Prostate gland (tissue), 2 donors: ENCODE measurements around the gene ROBO1. TPM values are rescaled to one million over a fixed set of nuclear protein-coding genes. Genes with fewer than 3 reads are reported as not detected.

Experiments
- DNase-seq: peaks from one replicate; pipeline ENCODE4 v3.0.0-alpha.2; 2019; ENCODE audit warnings: low spot score
- H3K27ac ChIP-seq, 2 donors: fragments of 200-600 bp; sonication (generic); 2 replicates each; pipeline ENCODE4 v1.5.1; 2017 to 2019
- H3K27me3 ChIP-seq: fragments of 200-600 bp; sonication (generic); replicated peaks from 2 replicates; pipeline ENCODE4 v1.5.1; 2019; ENCODE audit not compliant: insufficient read depth
- H3K36me3 ChIP-seq, 2 donors: fragments of 200-600 bp; sonication (generic); 1 replicate in 1 of 2; 2 replicates in 1 of 2; pipeline versions ENCODE4 v1.5.1 to v1.8.1; 2017 to 2019
- H3K4me1 ChIP-seq: fragments of 200-600 bp; sonication (generic); replicated peaks from 2 replicates; pipeline ENCODE4 v1.5.1; 2019
- H3K4me3 ChIP-seq, 2 donors: fragments of 200-600 bp; sonication (generic); 2 replicates each; pipeline ENCODE4 v1.5.1; 2017 to 2019
- H3K9me3 ChIP-seq: fragments of 200-600 bp; sonication (generic); 2 replicates; pipeline ENCODE4 v1.5.1; 2017
- CTCF ChIP-seq, 4 experiments: fragments of 200-600 bp in 2 of 4; fragments of 450-650 bp in 2 of 4; sonication (generic) in 2 of 4; IDR thresholded peaks; 1 replicate in 3 of 4; 2 replicates in 1 of 4; pipeline ENCODE4 v1.5.1; 2016 to 2019; ENCODE audit warnings: antibody characterized with exemption in 4 of 4, mild to moderate bottlenecking in 2 of 4, moderate library complexity in 2 of 4
- POLR2A ChIP-seq: fragments of 450-650 bp; IDR thresholded peaks from one replicate; pipeline ENCODE4 v1.6.1; 2016; ENCODE audit warnings: antibody characterized with exemption, mild to moderate bottlenecking
- POLR2AphosphoS5 ChIP-seq: sonication (generic); formaldehyde crosslinking; IDR thresholded peaks from one replicate; pipeline ENCODE4 v1.6.1; 2017; ENCODE audit warnings: antibody characterized with exemption
- WGBS: methylation state at CpG from one replicate; pipeline ENCODE4 v1.1.5; 2018; 5-methylcytosine and 5-hydroxymethylcytosine counted together
- intact Hi-C: fragments of 100-400 bp; cut with DNase I; formaldehyde crosslinking; loops from one replicate; pipeline ENCODE4 v1.14.2; 2022
- total RNA-seq, 2 donors: library from RNA; depleted of rRNA; stranded (reverse); fragments of >200 nt; gene quantifications; one replicate each; pipeline ENCODE4 v1.1.0, GENCODE V29; 2016

The ROBO1 gene
- total RNA-seq, 2 donors from 2014 or later, result 37.6 to 50.8 TPM

DNA sequence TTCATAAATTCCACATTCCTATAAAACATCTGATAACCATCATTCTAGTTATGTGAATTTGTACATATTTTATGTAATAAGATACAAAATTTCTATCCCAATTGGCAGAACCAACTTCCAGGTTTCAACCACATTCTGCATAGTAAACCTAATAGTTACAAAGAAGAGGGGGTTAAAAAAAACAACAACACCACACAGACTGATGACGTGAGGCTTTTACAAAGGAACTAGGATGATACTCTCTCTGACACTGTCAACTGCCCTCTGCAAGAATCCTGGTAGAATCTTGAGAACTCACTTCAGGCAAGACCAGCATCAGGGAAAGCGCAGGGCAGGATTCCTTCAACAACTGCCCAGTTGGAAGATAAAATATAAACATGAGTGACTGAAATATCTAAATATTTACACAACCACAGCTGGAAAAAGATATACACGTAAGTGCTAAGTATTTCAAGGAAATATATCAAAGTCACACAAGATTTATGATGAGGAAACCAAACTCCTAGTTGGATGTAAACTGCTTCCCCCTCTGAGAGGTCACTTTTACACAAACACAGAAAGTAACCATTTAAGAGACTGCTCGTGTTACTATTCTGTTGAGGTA, 816.4 kb downstream of the ROBO1 start:
- intact Hi-C loops, result no loop called here
- no peaks in the 10 kb centered on the region for H3K27me3 ChIP-seq
- H3K4me1 ChIP-seq, result no peaks in the 10 kb centered on the region
- H3K4me3 ChIP-seq, result no peak overlapping the region
- H3K36me3 ChIP-seq, result no peaks in the 10 kb centered on the region
- WGBS, result 41% methylated on average over 4 of the region's 4 CpGs
- TF ChIP-seq POLR2A (no peak), POLR2AphosphoS5 (no peak), CTCF (IDR thresholded peaks at IDR 0.05) (no peak)
- H3K9me3 ChIP-seq, result no peaks in the 10 kb centered on the region
- DNase-seq, result no peak
- no peak overlapping the region for H3K27ac ChIP-seq

DNA sequence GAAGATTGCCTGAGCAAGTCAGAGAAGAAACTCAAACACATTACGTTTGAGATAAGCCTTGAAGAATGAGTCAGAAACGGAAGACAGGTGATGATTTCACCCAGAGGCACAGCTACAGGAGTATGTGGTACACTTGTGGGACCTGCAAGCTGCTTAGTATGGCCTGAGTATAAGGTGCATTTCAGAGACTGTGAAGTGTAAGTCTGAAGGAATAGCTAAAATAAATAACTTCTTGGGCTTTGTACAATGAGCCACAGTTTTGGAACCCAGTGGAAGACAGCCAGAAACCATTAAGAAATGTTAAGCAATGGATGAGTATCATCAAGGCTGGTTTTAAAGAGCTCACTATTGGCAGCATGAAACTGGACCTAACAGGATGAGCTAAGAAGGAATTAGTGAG, 826.2 kb downstream of the ROBO1 start:
- intact Hi-C loops, result no loop called here
- Histone ChIP-seq H3K4me1 (no peaks in the 10 kb centered on the region), H3K4me3 (no peak overlapping the region), H3K27me3 (no peaks in the 10 kb centered on the region), H3K27ac (no peak overlapping the region), H3K36me3 (no peaks in the 10 kb centered on the region), H3K9me3 (no peaks in the 10 kb centered on the region)
- TF ChIP-seq POLR2AphosphoS5 (no peak), POLR2A (no peak), CTCF (IDR thresholded peaks at IDR 0.05) (no peak)
- 70% methylated on average over 2 of the region's 2 CpGs for WGBS
- DNase-seq, result no peak

GRCh38 chr3:78940626-78941025, 827.2 kb downstream of the ROBO1 start:
- no peaks in the 10 kb centered on the region for H3K36me3 ChIP-seq
- WGBS, result 95% methylated on average over 4 of the region's 4 CpGs
- DNase-seq, result no peak

DNA sequence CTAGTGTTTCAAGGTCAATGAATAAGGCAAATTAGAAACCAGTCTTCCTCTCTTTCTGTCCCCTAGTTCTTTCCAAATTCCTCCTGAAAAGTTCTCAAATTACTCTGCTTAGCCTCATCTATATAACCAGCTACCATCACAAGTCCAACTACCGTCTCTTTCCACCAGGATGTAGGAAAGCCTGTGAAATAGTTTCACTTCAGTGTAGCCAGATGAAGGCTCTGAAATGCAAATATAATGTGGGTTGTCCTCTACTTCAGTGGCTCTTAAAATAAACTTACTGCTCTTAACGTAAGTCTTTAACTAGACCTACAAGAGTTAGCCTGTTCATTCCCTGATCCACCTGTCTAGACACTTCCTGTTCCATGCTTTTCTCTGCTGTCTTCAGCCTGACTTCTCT, 827.7 kb downstream of the ROBO1 start:
- DNase-seq, result no peak
- Histone ChIP-seq H3K9me3 (no peaks in the 10 kb centered on the region), H3K36me3 (no peaks in the 10 kb centered on the region), H3K4me1 (no peaks in the 10 kb centered on the region), H3K27me3 (no peaks in the 10 kb centered on the region), H3K27ac (no peak overlapping the region), H3K4me3 (no peak overlapping the region)
- TF ChIP-seq POLR2A, result no peak
- no peak for TF ChIP-seq CTCF (IDR thresholded peaks at IDR 0.05)
- TF ChIP-seq POLR2AphosphoS5, result no peak
- WGBS, result 87% methylated on average over 2 of the region's 2 CpGs
- intact Hi-C loops, result no loop called here

More at GRCh38 chr3:78940626-78941025, 827.2 kb downstream of the ROBO1 start:
- no peaks in the 10 kb centered on the region for H3K27me3 ChIP-seq
- no peak overlapping the region for H3K27ac ChIP-seq
- H3K9me3 ChIP-seq, result no peaks in the 10 kb centered on the region
- no peaks in the 10 kb centered on the region for H3K4me1 ChIP-seq
- intact Hi-C loops, result no loop called here
- no peak overlapping the region for H3K4me3 ChIP-seq
- TF ChIP-seq POLR2A (no peak), CTCF (IDR thresholded peaks at IDR 0.05) (no peak), POLR2AphosphoS5 (no peak)

GRCh38 chr3:78937475-78937874, 830.3 kb downstream of the ROBO1 start:
- no peak overlapping the region for H3K4me3 ChIP-seq
- peaks cover under 1% of the 10 kb centered on the region for H3K4me1 ChIP-seq
- H3K27ac ChIP-seq, result no peak overlapping the region
- TF ChIP-seq POLR2A (no peak), CTCF (IDR thresholded peaks at IDR 0.05) (no peak), POLR2AphosphoS5 (no peak)
- no peak for DNase-seq
- intact Hi-C loops, result no loop called here
- no peaks in the 10 kb centered on the region for H3K27me3 ChIP-seq
- no peaks in the 10 kb centered on the region for H3K36me3 ChIP-seq
- H3K9me3 ChIP-seq, result no peaks in the 10 kb centered on the region
